ENCODE data around the gene HDAC3.

The HDAC3 gene

GRCh38 chr5:141636413-141637122 is at the start of gene HDAC3, which contains the start of gene RELL2:
Gene HDAC3, minus strand, starts transcription at chr5:141636849. Its CDS starts 59 bp downstream, at chr5:141636790.
Gene RELL2, plus strand, starts transcription at chr5:141636997. Its CDS starts 1,229 bp downstream, at chr5:141638226.
- DNase-seq (ENCODE audit: low read depth) = peak; percentile 94

- no peak for DNase-seq (ENCODE audit: low read depth)
Measured at GRCh38 chr5:141685591-141685990, 48.9 kb upstream of the HDAC3 start.

GRCh38 chr5:141683596-141684141 is 47.0 kb upstream of the HDAC3 start:
- DNase-seq (ENCODE audit: low read depth) = no peak

GRCh38 chr5:141681695-141682641 is 45.3 kb upstream of the HDAC3 start, which contains the start of gene ARAP3:
Gene ARAP3, minus strand, starts transcription at chr5:141682230. Its CDS starts 1,744 bp downstream, at chr5:141680486.
- DNase-seq (ENCODE audit: low read depth) = no peak

GRCh38 chr5:141681295-141681694 is 44.6 kb upstream of the HDAC3 start:
- DNase-seq (ENCODE audit: low read depth) = no peak

GRCh38 chr5:141680751-141681201 is 44.1 kb upstream of the HDAC3 start:
- no peak for DNase-seq (ENCODE audit: low read depth)

- no peak for DNase-seq (ENCODE audit: low read depth)
Measured at GRCh38 chr5:141680178-141680577, 43.5 kb upstream of the HDAC3 start.

GRCh38 chr5:141677415-141677814 is 40.8 kb upstream of the HDAC3 start:
- DNase-seq (ENCODE audit: low read depth) = no peak

- no peak for DNase-seq (ENCODE audit: low read depth)
Measured at GRCh38 chr5:141675672-141676071, 39.0 kb upstream of the HDAC3 start.

GRCh38 chr5:141674747-141675146 is 38.1 kb upstream of the HDAC3 start:
- no peak for DNase-seq (ENCODE audit: low read depth)

- DNase-seq (ENCODE audit: low read depth) = no peak
Measured at GRCh38 chr5:141672841-141673813, 36.5 kb upstream of the HDAC3 start.

- no peak for DNase-seq (ENCODE audit: low read depth)
Measured at GRCh38 chr5:141672071-141672840, 35.6 kb upstream of the HDAC3 start.

- DNase-seq (ENCODE audit: low read depth) = no peak
Measured at GRCh38 chr5:141669520-141669919, 32.9 kb upstream of the HDAC3 start.

- no peak for DNase-seq (ENCODE audit: low read depth)
Measured at GRCh38 chr5:141668601-141669265, 32.1 kb upstream of the HDAC3 start.

- no peak for DNase-seq (ENCODE audit: low read depth)
Measured at GRCh38 chr5:141665995-141666940, 29.6 kb upstream of the HDAC3 start.

- peak; percentile 58 for DNase-seq (ENCODE audit: low read depth)
Measured at GRCh38 chr5:141664733-141665461, 28.2 kb upstream of the HDAC3 start.

GRCh38 chr5:141663506-141663905 is 26.9 kb upstream of the HDAC3 start:
- DNase-seq (ENCODE audit: low read depth) = no peak

- no peak for DNase-seq (ENCODE audit: low read depth)
Measured at GRCh38 chr5:141662028-141662427, 25.4 kb upstream of the HDAC3 start.
